KBM-7 (cell line): ENCODE measurements around the gene EME2.

Experiments used
- DNase-seq: peaks from one replicate; pipeline ENCODE4 v3.0.0-alpha.2; 2015
- in situ Hi-C: fragments of 300-500 bp; cut with MboI; formaldehyde crosslinking; loops from 2 replicates; pipeline ENCODE4 v1.14.3; 2020; ENCODE audit warnings: low sequenced_read_pairs, low pct_unique_long_range_greater_than_20kb, mixed read lengths

The EME2 gene

DNA sequence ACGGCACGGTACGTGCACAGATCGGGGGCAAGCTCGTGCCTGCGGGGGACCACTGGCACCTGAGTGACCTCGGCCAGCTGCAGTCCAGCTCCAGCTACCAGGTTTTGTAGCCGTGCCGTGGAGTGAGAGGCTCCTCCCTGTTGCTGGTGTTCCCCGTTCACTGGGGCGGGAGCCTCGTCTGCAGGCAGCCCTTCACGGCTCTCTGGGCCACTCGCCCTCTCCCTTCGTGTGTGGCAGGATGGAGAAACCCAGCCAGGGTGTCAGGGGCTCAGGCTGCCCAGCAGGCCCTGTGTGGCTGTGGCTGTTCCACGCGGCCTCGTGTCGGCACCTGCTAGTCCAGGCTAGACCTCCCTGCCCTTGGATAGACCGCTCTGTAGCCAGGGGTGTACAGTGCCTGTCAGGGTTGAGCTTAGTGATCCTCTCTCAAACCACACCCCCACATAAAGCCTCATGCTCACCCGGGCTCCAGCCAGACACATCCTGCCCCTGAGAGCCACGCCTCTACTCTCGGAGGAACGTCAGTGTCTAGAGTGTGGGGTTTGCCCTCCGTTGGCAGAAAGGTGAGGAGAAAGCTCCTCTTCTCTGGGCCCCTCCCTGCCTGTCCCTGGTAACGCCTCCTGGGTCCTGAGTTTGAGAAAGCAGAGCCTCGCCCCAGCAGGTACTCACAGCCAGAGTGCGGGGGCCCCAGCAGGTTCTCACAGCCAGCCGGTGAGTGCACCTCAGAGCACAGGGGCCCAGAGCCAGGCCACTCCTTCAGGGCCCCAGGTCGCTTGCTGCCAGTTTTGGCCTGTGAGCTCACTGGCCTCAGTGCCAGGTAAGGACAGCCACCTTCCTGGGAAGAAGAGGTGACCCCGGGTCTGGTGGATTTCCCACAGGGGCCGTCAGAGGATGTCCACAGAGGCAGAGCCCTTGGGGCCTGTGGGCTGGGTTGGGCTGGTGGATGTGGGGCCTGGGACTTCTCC is 29.0 kb upstream of the EME2 start:
- in situ Hi-C loops, result no loop called here

DNA sequence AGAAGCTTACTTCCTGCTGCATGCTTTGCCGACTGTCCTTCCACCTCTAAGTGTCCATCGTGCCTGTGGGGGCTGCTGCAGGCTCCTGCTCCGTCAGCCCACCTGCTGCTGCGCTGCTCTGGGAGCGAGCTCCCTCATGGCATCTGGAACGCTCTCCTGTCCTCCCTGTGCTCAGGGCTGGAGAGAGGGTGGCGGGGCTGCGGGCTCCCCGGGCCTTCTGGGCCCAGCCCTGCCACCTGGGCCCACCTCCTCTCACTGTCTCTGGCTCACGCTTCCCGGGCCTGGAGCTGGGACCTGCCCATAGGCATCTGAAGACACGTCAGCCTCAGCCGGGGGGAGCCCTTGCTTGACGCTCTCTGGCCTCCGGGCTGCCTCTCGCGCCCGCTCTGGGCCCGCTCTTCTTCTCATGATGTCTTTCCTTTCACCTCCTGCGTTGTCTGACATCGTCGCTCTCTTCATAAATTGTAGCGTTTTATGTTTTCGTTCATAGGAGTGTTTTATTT is 28.2 kb upstream of the EME2 start:
- no peak for DNase-seq
- in situ Hi-C loops, result no loop called here

More for the DNA sequence above, 29.0 kb upstream of the EME2 start:
- DNase-seq, result no peak

DNA sequence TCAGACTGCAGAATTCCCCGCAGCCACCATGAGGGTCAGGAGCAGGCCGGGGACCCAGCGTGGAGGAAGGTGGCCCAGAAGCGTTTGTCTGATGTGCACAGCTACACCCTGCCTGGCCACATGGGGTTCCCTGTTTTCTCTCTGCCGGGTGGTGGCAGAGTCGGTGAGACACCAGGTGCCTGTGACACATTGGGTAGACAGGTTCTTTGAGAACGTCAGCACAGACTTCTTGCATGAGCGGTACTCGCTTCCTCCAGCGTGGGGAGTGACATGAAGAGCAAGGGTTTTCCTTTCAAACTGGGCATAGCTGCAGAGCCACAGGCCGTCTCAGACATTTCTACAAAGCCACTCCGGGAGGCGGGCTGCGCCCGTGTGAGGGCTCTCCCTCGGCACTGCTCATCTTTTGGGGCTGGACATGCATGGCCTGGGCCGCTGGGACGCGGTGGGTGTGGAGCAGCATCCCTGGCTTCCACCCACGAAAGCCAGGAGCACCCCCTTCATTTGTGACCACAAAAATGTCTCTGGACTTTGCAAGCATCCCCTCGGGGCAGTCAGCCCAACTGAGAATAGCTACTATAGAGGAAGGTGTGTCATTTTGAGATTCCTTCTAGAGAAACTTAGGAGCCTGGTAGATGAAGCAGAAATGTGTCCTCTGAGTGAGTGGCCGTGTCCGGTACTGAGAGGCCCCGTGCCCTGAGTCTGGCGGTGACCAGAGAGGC is 27.3 kb upstream of the EME2 start:
- DNase-seq, result no peak
- in situ Hi-C loops, result no loop called here

DNA sequence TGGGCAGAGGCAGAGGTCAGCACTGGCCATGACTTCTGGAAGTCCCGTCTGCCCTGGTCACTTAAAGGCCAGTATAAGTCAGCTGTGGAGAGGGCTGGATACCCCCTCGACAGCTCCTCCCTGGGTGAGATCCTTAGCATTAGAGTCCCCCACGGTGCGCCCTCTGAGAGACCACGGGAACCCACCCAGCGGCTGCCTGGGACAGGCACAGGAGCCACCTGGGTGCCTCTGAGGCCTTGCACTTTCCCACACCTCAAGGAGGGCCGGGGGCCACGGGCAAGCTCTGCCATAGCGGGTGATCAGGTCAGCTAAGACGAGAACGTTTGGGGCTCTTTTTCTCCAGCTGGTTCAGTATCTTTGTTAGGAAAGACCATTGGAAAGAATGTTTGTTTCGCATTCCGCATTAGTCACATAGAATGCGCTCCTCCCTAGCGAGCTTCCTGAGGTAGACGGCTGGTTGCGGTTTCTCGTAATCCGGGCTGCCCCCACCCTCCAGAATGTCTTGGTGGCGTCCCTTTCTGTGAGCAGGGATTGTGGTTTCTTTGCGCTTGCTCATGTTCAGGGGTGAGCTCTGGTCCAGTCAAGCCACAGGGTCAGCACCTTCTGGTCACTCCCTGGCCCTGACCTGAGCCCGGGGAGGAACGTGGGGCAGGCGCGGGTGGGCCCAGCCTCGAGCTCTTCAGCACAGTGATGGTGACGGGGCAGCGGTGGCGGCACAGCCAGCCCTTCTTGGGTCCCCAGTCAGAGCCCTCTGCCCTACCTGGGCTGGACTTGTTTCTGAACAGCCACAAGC is 26.5 kb upstream of the EME2 start:
- no peak for DNase-seq
- in situ Hi-C loops, result no loop called here

- DNase-seq, result no peak
Observed at GRCh38 chr16:1746693-1747195, 25.9 kb upstream of the EME2 start.

DNA sequence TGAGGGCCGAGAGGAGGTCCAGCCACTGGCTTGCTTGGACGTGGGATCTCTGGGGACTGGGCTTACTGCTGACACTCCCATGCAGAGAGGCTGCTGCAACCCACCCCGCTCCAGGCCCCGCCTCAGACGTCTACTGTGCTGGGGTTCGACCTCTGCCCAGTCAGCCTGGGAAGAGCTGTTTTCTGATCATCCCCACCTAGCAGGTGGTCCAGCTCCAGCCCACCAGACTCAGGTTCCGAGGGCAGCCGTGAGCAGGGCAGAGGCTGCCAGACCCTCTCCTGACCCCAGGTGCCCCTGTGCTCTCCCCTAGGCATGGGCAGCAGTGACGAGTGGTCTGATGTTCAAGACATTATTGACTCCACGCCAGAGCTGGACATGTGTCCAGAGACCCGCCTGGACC is 24.7 kb upstream of the EME2 start:
- no peak for DNase-seq
- in situ Hi-C loops, result no loop called here

More at GRCh38 chr16:1746693-1747195, 25.9 kb upstream of the EME2 start:
- in situ Hi-C loops, result no loop called here

DNA sequence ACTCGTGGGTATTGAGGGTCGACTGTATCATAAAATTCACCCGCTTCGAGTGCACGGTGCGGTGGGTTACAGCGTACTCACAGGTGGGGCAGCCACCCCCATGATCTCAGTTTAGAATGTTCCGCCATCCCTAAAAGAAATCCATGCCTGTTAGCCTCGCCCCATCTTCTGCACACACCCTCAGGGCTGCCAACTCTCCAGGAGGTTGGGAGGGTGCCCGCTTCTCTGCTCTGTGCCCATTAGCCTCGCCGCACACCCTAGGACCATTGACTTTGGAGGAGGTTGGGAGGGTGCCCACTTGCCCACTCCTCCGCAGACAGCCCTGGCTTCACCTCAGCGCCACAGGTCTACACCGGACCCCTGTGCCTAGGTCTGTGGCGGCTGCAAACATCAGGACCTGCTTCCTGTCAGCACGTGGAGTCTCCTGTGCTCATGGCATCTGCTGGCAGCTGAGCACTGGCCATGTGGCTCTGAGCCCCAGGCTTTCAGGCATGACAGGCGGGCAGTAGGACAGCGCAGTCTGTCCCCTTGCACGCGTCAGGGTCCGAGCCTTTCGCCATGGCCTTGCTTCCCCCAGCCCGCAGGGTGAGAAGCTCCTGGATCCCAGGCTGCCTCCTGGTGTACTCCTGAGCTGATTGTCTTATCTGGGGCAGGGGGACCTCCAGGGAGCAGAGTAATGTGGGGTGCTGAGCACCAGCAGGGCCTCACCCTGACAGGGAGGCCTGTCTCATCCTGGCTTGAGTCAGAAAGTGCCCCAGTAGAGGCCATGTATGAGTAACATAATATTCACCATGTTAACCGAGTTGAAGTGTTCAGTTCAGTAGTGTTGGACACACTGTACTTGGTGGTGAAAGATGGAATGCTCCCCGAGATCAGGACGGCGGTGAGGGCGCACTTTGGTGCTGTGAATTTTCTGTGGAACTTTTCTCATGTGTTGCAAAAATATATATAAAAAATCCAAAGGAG is 23.2 kb upstream of the EME2 start:
- DNase-seq, result no peak
- in situ Hi-C loops, result no loop called here

DNA sequence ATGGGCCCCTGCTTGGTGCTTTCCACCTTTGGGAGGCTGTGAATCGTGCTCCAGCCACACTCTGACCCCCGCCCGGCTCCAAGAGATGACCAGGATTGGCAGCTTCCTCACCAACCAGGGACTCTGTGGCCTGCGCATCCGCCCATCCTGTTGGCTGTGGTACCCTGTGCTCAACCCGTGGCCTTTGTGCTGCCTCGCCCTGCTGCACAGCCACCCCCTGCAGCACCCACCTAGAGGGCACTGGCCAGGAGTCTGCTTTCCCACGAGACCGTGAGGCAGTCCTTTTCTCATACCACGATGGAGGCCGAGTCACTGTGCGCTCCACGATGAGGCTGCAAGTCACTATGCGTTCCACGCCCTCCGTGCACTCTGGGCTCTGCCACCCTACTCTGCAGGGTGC is 20.7 kb upstream of the EME2 start:
- DNase-seq, result no peak
- in situ Hi-C loops, result no loop called here

DNA sequence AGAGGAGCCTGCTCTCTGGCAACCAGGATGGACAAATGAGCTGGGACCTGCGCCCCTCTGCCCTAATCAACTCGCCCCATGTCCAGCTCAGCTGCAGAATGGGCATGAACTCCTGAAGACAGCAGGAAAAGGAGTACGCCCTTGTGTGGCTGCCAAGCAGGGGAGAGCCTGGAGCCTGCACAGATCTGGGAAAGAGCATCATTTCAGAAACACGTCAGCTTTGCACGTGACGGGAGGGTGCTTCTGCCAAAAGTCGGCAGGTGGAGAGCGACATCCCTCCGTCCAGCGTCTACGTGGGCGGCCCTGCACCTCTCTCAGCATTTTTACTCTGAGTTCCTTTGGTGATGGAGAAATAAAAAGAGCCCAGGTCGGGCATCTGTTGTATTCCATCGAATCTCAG is 19.8 kb upstream of the EME2 start:
- DNase-seq, result no peak
- in situ Hi-C loops, result no loop called here

- in situ Hi-C loops, result no loop called here
- no peak for DNase-seq
Observed at GRCh38 chr16:1754204-1754603, 18.4 kb upstream of the EME2 start.

GRCh38 chr16:1757714-1758461 is 14.7 kb upstream of the EME2 start:
- DNase-seq, result no peak
- in situ Hi-C loops, result no loop called here

DNA sequence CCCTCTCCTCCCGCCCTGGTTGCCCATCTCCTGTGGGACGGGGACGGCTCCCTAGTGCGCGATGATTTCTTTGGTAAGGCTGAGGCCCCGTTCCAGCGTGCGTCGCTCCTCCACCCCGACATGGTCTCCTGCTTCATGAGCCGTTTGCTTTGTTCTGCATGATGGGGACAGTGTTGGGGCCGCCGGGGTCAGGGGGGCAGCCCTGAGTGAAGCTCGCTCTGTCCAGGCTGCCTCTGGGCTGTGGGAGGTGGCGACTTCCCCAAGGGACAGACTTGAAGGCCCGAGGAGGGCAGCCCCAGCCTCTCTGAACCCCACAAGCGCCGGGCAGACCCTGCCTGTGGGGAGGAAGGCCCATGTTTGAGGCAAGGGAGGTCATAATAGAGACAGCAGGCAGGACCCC is 13.7 kb upstream of the EME2 start:
- DNase-seq, result no peak
- in situ Hi-C loops, result no loop called here

- DNase-seq, result no peak
- in situ Hi-C loops, result no loop called here
Observed at GRCh38 chr16:1759511-1759910, 13.1 kb upstream of the EME2 start.

DNA sequence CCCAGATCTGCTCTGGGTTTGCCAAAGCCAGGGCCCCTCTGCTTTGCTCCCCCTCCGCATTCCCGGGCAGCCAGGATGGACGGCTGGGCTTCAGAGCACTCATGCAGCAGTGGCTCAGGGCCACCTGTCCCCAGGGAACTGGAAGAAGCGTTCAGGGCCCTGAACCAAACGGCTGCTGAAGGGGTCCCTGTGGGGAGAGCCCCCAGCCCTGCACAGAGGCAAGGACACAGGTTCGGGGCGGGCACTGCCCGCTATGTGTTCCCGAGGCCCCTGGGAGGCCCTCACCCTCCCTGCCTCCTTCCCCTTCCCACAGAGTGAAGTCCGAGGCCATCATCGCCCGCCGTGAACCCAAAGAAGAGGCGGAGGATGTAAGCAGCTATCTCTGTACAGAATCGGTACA is 11.7 kb upstream of the EME2 start:
- DNase-seq, result no peak
- in situ Hi-C loops, result no loop called here

GRCh38 chr16:1761751-1762150 is 10.9 kb upstream of the EME2 start:
- no peak for DNase-seq
- in situ Hi-C loops, result no loop called here

DNA sequence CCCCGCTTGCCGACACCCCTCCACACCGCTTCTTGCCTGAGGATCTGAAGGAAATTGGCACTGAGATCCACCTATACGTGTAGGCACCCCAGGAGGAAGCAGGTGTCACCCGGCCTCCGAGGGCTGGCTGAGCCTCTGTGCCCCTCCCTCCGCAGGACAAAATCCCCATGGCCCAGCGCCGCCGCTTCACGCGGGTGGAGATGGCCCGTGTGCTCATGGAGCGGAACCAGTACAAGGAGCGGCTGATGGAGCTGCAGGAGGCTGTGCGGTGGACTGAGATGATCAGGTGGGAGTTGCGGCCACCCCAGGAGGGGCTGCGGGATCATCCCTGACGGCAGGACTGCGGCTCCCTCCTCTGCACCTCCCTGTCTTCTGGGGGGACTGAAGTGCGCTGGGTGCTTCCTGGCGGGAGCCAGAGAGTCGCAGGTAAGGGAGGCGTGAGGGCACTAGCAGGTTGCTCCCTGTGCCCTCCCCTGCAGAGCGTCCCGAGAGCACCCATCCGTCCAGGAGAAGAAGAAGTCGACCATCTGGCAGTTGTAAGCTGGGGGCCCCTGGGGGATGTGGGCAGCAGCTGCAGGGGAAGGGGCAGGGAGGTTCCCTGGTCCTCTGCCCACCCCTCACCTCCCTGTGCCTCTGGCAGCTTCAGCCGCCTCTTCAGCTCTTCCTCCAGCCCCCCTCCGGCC is 10.3 kb upstream of the EME2 start:
- in situ Hi-C loops, result no loop called here
- no peak for DNase-seq

- no peak for DNase-seq
- in situ Hi-C loops, result no loop called here
Observed at GRCh38 chr16:1762879-1763520, 9.6 kb upstream of the EME2 start.
